ENCODE results near the gene CACNA2D2. TPM values are rescaled to one million over a fixed set of nuclear protein-coding genes. Genes with fewer than 3 reads are reported as not detected.

Gene CACNA2D2
- total and polyA plus RNA-seq, 2 of the 13 experiments (the other 11 are each of a cell fraction or from before 2014, with no cell fraction given) = not detected

DNA sequence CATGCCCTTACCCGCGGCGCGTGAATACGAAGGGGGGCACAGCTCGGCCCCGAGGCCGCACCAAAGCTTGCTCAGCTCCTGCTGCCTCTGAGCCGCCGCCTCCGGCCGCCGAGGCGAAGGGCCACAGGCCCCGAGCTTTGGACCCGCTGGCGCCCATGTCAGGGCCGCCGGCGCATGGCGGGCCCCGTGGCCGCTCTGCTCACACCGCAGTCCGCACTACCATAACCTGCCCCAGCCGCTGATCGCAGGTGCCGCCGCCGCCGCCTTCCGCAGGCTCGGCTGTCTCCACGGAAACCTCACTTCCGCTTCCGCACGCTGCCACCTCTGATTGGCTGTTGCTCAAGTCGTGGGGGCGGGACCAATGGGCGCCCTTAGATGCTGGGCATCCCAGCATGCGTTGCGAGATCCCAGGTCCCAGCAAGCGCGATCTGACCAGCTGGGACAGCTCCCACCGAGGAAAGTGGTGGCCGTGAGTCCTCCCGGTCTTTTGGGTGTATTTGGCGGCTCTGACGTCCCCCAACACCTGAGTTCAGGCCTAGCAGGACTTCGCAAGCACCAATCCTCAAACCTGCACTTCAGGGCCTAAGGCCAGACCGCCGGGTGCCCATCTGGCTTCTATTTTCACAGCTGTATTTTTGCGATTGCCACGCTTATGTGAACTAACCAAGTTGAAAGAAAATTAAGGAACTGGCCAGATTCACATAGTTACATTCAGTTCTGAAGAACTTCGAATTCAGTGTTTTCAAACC, 175.3 kb downstream of the CACNA2D2 start, which contains the start of gene TUSC2 (continued):
- peak; percentile 10; the same call in 1 of the 2 replicates for TF ChIP-seq ETV6 (CRISPR knock-in tag; conservative IDR thresholded peaks at IDR 0.05)
- TF ChIP-seq HNRNPH1 (optimal IDR thresholded peaks at IDR 0.05; ENCODE audit: low read depth, low read length) = no peak
- 0 out of 2 replicates have a peak, but pooled peaks have one; percentile 8 for TF ChIP-seq SIX1 (CRISPR knock-in tag; IDR thresholded peaks at IDR 0.05; ENCODE audit: borderline replicate concordance)
- TF ChIP-seq FOXA1 (IDR thresholded peaks at IDR 0.05) = no peak
- TF ChIP-seq FOXA1 (CRISPR knock-in tag; IDR thresholded peaks at IDR 0.05) = peak; percentile 14; the same call in 1 of the 2 replicates
- TF ChIP-seq, protein P1, sequence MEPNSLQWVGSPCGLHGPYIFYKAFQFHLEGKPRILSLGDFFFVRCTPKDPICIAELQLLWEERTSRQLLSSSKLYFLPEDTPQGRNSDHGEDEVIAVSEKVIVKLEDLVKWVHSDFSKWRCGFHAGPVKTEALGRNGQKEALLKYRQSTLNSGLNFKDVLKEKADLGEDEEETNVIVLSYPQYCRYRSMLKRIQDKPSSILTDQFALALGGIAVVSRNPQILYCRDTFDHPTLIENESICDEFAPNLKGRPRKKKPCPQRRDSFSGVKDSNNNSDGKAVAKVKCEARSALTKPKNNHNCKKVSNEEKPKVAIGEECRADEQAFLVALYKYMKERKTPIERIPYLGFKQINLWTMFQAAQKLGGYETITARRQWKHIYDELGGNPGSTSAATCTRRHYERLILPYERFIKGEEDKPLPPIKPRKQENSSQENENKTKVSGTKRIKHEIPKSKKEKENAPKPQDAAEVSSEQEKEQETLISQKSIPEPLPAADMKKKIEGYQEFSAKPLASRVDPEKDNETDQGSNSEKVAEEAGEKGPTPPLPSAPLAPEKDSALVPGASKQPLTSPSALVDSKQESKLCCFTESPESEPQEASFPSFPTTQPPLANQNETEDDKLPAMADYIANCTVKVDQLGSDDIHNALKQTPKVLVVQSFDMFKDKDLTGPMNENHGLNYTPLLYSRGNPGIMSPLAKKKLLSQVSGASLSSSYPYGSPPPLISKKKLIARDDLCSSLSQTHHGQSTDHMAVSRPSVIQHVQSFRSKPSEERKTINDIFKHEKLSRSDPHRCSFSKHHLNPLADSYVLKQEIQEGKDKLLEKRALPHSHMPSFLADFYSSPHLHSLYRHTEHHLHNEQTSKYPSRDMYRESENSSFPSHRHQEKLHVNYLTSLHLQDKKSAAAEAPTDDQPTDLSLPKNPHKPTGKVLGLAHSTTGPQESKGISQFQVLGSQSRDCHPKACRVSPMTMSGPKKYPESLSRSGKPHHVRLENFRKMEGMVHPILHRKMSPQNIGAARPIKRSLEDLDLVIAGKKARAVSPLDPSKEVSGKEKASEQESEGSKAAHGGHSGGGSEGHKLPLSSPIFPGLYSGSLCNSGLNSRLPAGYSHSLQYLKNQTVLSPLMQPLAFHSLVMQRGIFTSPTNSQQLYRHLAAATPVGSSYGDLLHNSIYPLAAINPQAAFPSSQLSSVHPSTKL (CRISPR knock-in tag; IDR thresholded peaks at IDR 0.05) = peak; percentile 12; the same call in 1 of the 2 replicates
- TF ChIP-seq MXI1 (IDR thresholded peaks at IDR 0.05; ENCODE audit: borderline replicate concordance, low read depth, low read length) = peak; percentile 90; the same call in 1 of the 3 replicates
- peak; percentile 68 for TF ChIP-seq HNRNPLL (IDR thresholded peaks at IDR 0.05; ENCODE audit: low read depth, low read length, poor library complexity, severe bottlenecking)
- peak; percentile 64 for TF ChIP-seq SALL1 (CRISPR knock-in tag; IDR thresholded peaks at IDR 0.05)
- 0 out of 2 replicates have a peak, but pooled peaks have one; percentile 58 for TF ChIP-seq PAX8 (CRISPR knock-in tag; IDR thresholded peaks at IDR 0.05; ENCODE audit: borderline replicate concordance)
- TF ChIP-seq, protein P2, sequence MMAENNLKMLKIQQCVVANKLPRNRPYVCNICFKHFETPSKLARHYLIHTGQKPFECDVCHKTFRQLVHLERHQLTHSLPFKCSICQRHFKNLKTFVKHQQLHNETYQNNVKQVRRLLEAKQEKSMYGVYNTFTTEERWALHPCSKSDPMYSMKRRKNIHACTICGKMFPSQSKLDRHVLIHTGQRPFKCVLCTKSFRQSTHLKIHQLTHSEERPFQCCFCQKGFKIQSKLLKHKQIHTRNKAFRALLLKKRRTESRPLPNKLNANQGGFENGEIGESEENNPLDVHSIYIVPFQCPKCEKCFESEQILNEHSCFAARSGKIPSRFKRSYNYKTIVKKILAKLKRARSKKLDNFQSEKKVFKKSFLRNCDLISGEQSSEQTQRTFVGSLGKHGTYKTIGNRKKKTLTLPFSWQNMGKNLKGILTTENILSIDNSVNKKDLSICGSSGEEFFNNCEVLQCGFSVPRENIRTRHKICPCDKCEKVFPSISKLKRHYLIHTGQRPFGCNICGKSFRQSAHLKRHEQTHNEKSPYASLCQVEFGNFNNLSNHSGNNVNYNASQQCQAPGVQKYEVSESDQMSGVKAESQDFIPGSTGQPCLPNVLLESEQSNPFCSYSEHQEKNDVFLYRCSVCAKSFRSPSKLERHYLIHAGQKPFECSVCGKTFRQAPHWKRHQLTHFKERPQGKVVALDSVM (CRISPR knock-in tag; IDR thresholded peaks at IDR 0.05) = peak; percentile 48; the same call in 1 of the 2 replicates
- peak; percentile 91; the same call in 1 of the 2 replicates for TF ChIP-seq KMT2A (CRISPR knock-in tag; IDR thresholded peaks at IDR 0.05)
- peak; percentile 47; the same call in 1 of the 2 replicates for TF ChIP-seq HOXA5 (CRISPR knock-in tag; IDR thresholded peaks at IDR 0.05)
- TF ChIP-seq SMAD9 (CRISPR knock-in tag; IDR thresholded peaks at IDR 0.05) = no peak
- TF ChIP-seq ZNF850 (CRISPR knock-in tag; conservative IDR thresholded peaks at IDR 0.05) = no peak
- TF ChIP-seq ZBTB42 (CRISPR knock-in tag; IDR thresholded peaks at IDR 0.05) = no peak
- no peak for TF ChIP-seq ZNF136 (CRISPR knock-in tag; IDR thresholded peaks at IDR 0.05; ENCODE audit: low read depth)
- no peak for TF ChIP-seq ZFP90 (CRISPR knock-in tag; IDR thresholded peaks at IDR 0.05; ENCODE audit: borderline replicate concordance)
- 0 out of 2 replicates have a peak, but pooled peaks have one; percentile 24 for TF ChIP-seq MEIS1 (CRISPR knock-in tag; IDR thresholded peaks at IDR 0.05; ENCODE audit: borderline replicate concordance)
- peak; percentile 70 for TF ChIP-seq ISL2 (CRISPR knock-in tag; IDR thresholded peaks at IDR 0.05)
- TF ChIP-seq RAD21 (CRISPR knock-in tag; IDR thresholded peaks at IDR 0.05) = peak; percentile 39; the same call in 1 of the 2 replicates
- TF ChIP-seq, protein P3, sequence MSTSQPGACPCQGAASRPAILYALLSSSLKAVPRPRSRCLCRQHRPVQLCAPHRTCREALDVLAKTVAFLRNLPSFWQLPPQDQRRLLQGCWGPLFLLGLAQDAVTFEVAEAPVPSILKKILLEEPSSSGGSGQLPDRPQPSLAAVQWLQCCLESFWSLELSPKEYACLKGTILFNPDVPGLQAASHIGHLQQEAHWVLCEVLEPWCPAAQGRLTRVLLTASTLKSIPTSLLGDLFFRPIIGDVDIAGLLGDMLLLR (CRISPR knock-in tag; IDR thresholded peaks at IDR 0.05) = peak; percentile 58; the same call in 1 of the 2 replicates
- no peak for TF ChIP-seq NPAS2 (CRISPR knock-in tag; IDR thresholded peaks at IDR 0.05; ENCODE audit: borderline replicate concordance)
- peak; percentile 49; the same call in 1 of the 2 replicates for TF ChIP-seq ZBTB38 (CRISPR knock-in tag; IDR thresholded peaks at IDR 0.05)
- peak; percentile 95 for TF ChIP-seq KAT8 (CRISPR knock-in tag; IDR thresholded peaks at IDR 0.05)

Measured in HepG2 (cell line).